LHCN-M2 (cell line): Measurements from ENCODE around the gene BCL2. TPM values are rescaled to one million over a fixed set of nuclear protein-coding genes. Genes with fewer than 3 reads are reported as not detected.
"Not testable (repeated sequence)": the region's sequence is repeated elsewhere in the genome, so short reads cannot be mapped to it uniquely, and the experiment has no call there.

Experiments used
- DNase-seq: peaks from one replicate; pipeline ENCODE4 v3.0.0-alpha.2; 2012; ENCODE audit warnings: low read depth
- total RNA-seq: library from RNA; depleted of rRNA; stranded (reverse); fragments of >200 nt; gene quantifications from 2 replicates; pipeline ENCODE4 v1.2.3, GENCODE V29; 2014

BCL2 gene
- total RNA-seq, 1 experiment from 2014 or later = 2.5 TPM

GRCh38 chr18:63236406-63236805 is 83.2 kb downstream of the BCL2 start:
- no peak for DNase-seq

- not testable (repeated sequence) for DNase-seq
Measured at GRCh38 chr18:63235920-63236319, 83.6 kb downstream of the BCL2 start.

- DNase-seq = no peak
Measured at GRCh38 chr18:63234841-63235240, 84.7 kb downstream of the BCL2 start.

GRCh38 chr18:63234432-63234831 is 85.1 kb downstream of the BCL2 start:
- DNase-seq = no peak

GRCh38 chr18:63233334-63233733 is 86.2 kb downstream of the BCL2 start:
- DNase-seq = no peak

- DNase-seq = no peak
Measured at GRCh38 chr18:63232826-63233225, 86.7 kb downstream of the BCL2 start.

GRCh38 chr18:63229971-63230370 is 89.6 kb downstream of the BCL2 start:
- DNase-seq = peak; percentile 26

- DNase-seq = no peak
Measured at GRCh38 chr18:63225434-63225833, 94.1 kb downstream of the BCL2 start.

- DNase-seq = no peak
Measured at GRCh38 chr18:63224630-63225029, 94.9 kb downstream of the BCL2 start.

- DNase-seq = no peak
Measured at GRCh38 chr18:63223837-63224236, 95.7 kb downstream of the BCL2 start.

GRCh38 chr18:63220903-63221302 is 98.7 kb downstream of the BCL2 start:
- DNase-seq = no peak

- no peak for DNase-seq
Measured at GRCh38 chr18:63218472-63218871, 101.1 kb downstream of the BCL2 start.

- no peak for DNase-seq
Measured at GRCh38 chr18:63216516-63217311, 102.9 kb downstream of the BCL2 start.

GRCh38 chr18:63213936-63214671 is 105.5 kb downstream of the BCL2 start:
- DNase-seq = no peak

GRCh38 chr18:63213331-63213900 is 106.2 kb downstream of the BCL2 start:
- DNase-seq = peak; percentile 10

GRCh38 chr18:63210521-63210920 is 109.0 kb downstream of the BCL2 start:
- DNase-seq = no peak

- no peak for DNase-seq
Measured at GRCh38 chr18:63208676-63209075, 110.9 kb downstream of the BCL2 start.

GRCh38 chr18:63207835-63208234 is 111.7 kb downstream of the BCL2 start:
- DNase-seq = no peak

- DNase-seq = no peak
Measured at GRCh38 chr18:63207143-63207790, 112.3 kb downstream of the BCL2 start.

GRCh38 chr18:63206433-63207142 is 113.0 kb downstream of the BCL2 start:
- no peak for DNase-seq

GRCh38 chr18:63205791-63206252 is 113.7 kb downstream of the BCL2 start:
- no peak for DNase-seq
